B cell (primary cell): Measurements from ENCODE around the gene RAB11B. TPM values are rescaled to one million over a fixed set of nuclear protein-coding genes. Genes with fewer than 3 reads are reported as not detected.

Experiments
- ATAC-seq: fragments of 200-7000 bp; cut with Tn5 transposase; one replicate; pipeline ENCODE4 v1.10.0; 2021; ENCODE audit warnings: low read depth, mild to moderate bottlenecking, moderate number of reproducible peaks, moderate library complexity
- CTCF ChIA-PET: fragments of 350-600 bp; sonication (Branson Sonifier 250); formaldehyde crosslinking; loops from one replicate; lab custom pipeline; 2021; ENCODE audit warnings: antibody characterized with exemption, inconsistent platforms; lab: Charles Lee
- POLR2A ChIA-PET: fragments of 350-600 bp; sonication (Branson Sonifier 250); formaldehyde crosslinking; loops from one replicate; lab custom pipeline; 2021; ENCODE audit warnings: antibody characterized with exemption; lab: Charles Lee
- DNase-seq: peaks from one replicate; pipeline ENCODE4 v3.0.0; 2013
- H2AFZ ChIP-seq: 2 replicates; pipeline ENCODE4 v1.6.1; 2012; ENCODE audit warnings: mild to moderate bottlenecking, low read depth, low read length; ENCODE audit not compliant: insufficient read depth, poor library complexity, severe bottlenecking
- H3K27ac ChIP-seq, 2 donors: 1 replicate in 1 of 2; 2 replicates in 1 of 2; pipeline ENCODE4 v1.5.1; 2012 to 2013; ENCODE audit warnings: low read length in 2 of 2, mild to moderate bottlenecking in 2 of 2, moderate library complexity in 1 of 2
- H3K27me3 ChIP-seq, 4 experiments: fragments of 200-600 bp in 1 of 4; sonication (generic) in 1 of 4; replicated peaks in 1 of 4; 1 replicate in 2 of 4; 2 replicates in 2 of 4; pipeline versions ENCODE4 v1.6.1 to v1.7.0; 2013 to 2016; ENCODE audit warnings: low read length in 3 of 4, mild to moderate bottlenecking in 2 of 4, mixed read lengths in 1 of 4, moderate library complexity in 1 of 4; ENCODE audit not compliant: insufficient read depth in 4 of 4, control insufficient read depth in 3 of 4; ENCODE audit errors: control extremely low read depth in 1 of 4
- H3K36me3 ChIP-seq, 2 experiments: replicated peaks in 1 of 2; 1 replicate in 1 of 2; 2 replicates in 1 of 2; pipeline versions ENCODE4 v1.6.1 to v1.7.1; 2013; ENCODE audit warnings: low read length in 1 of 2; ENCODE audit not compliant: insufficient read depth in 2 of 2, control insufficient read depth in 1 of 2; ENCODE audit errors: control extremely low read depth in 1 of 2, extremely low read depth in 1 of 2
- H3K4me1 ChIP-seq, 2 donors: fragments of 200-600 bp in 1 of 2; sonication (generic) in 1 of 2; 1 replicate in 1 of 2; 2 replicates in 1 of 2; pipeline versions ENCODE4 v1.5.1 to v1.6.1; 2013 to 2017; ENCODE audit warnings: low read length in 2 of 2; ENCODE audit not compliant: control insufficient read depth in 2 of 2, insufficient read depth in 2 of 2
- H3K4me2 ChIP-seq: replicated peaks from 2 replicates; pipeline ENCODE3; 2012; ENCODE audit warnings: mild to moderate bottlenecking, low read depth, low read length; ENCODE audit not compliant: poor library complexity, severe bottlenecking
- H3K4me3 ChIP-seq, 5 experiments: fragments of 200-600 bp in 1 of 5; sonication (generic) in 1 of 5; 1 replicate in 3 of 5; 2 replicates in 2 of 5; pipeline versions ENCODE4 v1.5.1 to v1.7.0; 2011 to 2016; ENCODE audit warnings: low read length in 4 of 5, mild to moderate bottlenecking in 4 of 5, low read depth in 2 of 5, control low read depth in 1 of 5, moderate library complexity in 1 of 5; ENCODE audit not compliant: insufficient read depth in 1 of 5; ENCODE audit errors: control extremely low read depth in 1 of 5, extremely low read depth in 1 of 5
- H3K79me2 ChIP-seq: fragments of 200-600 bp; sonication (generic); one replicate; pipeline ENCODE4 v1.6.0; 2016; ENCODE audit warnings: low read length; ENCODE audit not compliant: control insufficient read depth, insufficient read depth
- H3K9ac ChIP-seq: fragments of 200-600 bp; sonication (generic); 2 replicates; pipeline ENCODE4 v1.6.1; 2017; ENCODE audit warnings: mild to moderate bottlenecking, low read length, moderate library complexity
- H3K9me3 ChIP-seq, 3 donors: one replicate each; pipeline versions ENCODE4 v1.6.1 to v1.7.1; 2013; ENCODE audit warnings: low read length in 2 of 3; ENCODE audit not compliant: control insufficient read depth in 2 of 3, insufficient read depth in 1 of 3; ENCODE audit errors: control extremely low read depth in 1 of 3
- H4K20me1 ChIP-seq: 2 replicates; pipeline ENCODE4 v1.6.0; 2012; ENCODE audit warnings: mild to moderate bottlenecking, low read length; ENCODE audit not compliant: insufficient read depth, control insufficient read depth, poor library complexity, severe bottlenecking
- H3K27ac Mint-ChIP-seq: one replicate; pipeline ENCODE4 v1.8.0; 2021; ENCODE audit warnings: mixed read lengths
- H3K27me3 Mint-ChIP-seq: one replicate; pipeline ENCODE4 v1.8.0; 2021; ENCODE audit warnings: mixed read lengths
- H3K4me1 Mint-ChIP-seq: one replicate; pipeline ENCODE4 v1.8.0; 2021; ENCODE audit warnings: mixed read lengths
- H3K4me3 Mint-ChIP-seq: one replicate; pipeline ENCODE4 v1.8.0; 2021; ENCODE audit warnings: mixed read lengths
- H3K9me3 Mint-ChIP-seq: one replicate; pipeline ENCODE4 v1.8.0; 2022; ENCODE audit warnings: mixed read lengths; ENCODE audit not compliant: insufficient read depth
- EZH2 ChIP-seq: IDR thresholded peaks from 2 replicates; pipeline ENCODE4 v1.6.1; 2012; ENCODE audit warnings: borderline replicate concordance, low read depth, mild to moderate bottlenecking, moderate library complexity, low read length; ENCODE audit not compliant: insufficient read depth, poor library complexity, severe bottlenecking
- WGBS: methylation state at CpG from one replicate; pipeline ENCODE4 v1.1.5; 2013; ENCODE audit warnings: missing lambda C conversion rate; ENCODE audit not compliant: insufficient coverage; 5-methylcytosine and 5-hydroxymethylcytosine counted together
- intact Hi-C: fragments of 100-400 bp; cut with micrococcal nuclease; formaldehyde crosslinking; loops from one replicate; pipeline ENCODE4 v1.10.0; 2022
- polyA plus RNA-seq: library from polyadenylated mRNA; depleted of rRNA; stranded (reverse); fragments of >200 nt; gene quantifications from 2 replicates; pipeline ENCODE4 v1.2.3, GENCODE V29; 2012
- total RNA-seq, 2 donors: library from RNA; stranded (reverse); fragments of 120-200 nt in 1 of 2; gene quantifications; 1 replicate in 1 of 2; 2 replicates in 1 of 2; pipeline versions ENCODE4 v1.2.3 to v1.2.4, GENCODE V29; 2013 to 2022
- TF ChIP-seq, protein P1 (sequence below): fragments of 200-600 bp; IDR thresholded peaks from one replicate; pipeline ENCODE4 v1.8.0; 2022; ENCODE audit warnings: antibody characterized with exemption, mild to moderate bottlenecking

Gene RAB11B
- total and polyA plus RNA-seq, 2 donors (not counting 1 experiment from before 2014, with no cell fraction given) = 130 to 165 TPM

DNA sequence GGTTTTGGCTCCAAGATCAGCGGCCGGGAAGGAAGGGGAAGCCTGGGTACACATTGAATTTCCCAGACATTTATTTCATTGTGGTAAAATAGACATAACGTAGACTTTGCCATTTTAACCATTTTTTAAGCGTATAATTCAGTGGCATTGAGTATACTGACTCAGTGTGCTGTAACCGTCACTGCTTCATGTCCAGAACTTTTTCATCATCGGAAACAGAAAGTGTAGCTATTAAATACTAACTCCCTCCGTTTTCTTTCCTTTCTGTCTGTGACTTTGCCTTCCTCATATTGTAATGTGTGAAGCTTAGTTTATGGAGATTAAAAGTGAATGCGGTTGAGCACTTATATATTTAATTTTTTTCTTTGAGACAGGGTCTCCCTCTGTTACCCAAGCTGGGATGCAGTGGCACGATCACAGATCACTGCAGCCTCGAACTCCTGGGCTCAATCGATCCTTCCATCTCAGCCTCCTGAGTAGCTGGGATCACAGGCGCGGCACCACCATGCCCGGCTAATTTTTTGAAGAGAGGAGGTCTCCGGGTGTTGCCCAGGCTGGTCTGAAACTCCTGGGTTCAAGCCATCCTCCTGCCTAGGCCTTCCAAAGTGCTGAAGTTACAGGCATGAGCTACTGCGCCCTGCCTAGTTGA lies 56.0 kb downstream of the RAB11B start:
- Histone ChIP-seq H3K27ac (peak overlapping the region in 1 of 2 donors; percentile 97), H3K9me3 (no peaks in the 10 kb centered on the region), H3K27me3 (no peaks in the 10 kb centered on the region), H2AFZ (no peak overlapping the region), H3K36me3 (peaks cover 0 to 25% of the 10 kb centered on the region in 2 experiments), H4K20me1 (peaks cover 61% of the 10 kb centered on the region), H3K79me2 (peaks cover 63% of the 10 kb centered on the region), H3K4me3 (peak overlapping the region; percentile 45 to 97 (median 97)), H3K4me1 (peaks cover 43 to 55% of the 10 kb centered on the region in 2 donors), H3K9ac (peak overlapping the region; percentile 99), H3K4me2 (peak overlapping the region; percentile 93)
- H3K9me3 Mint-ChIP-seq = no peaks in the 10 kb centered on the region
- no peaks in the 10 kb centered on the region for H3K27me3 Mint-ChIP-seq
- DNase-seq (no peak), ATAC-seq (no peak)
- H3K4me1 Mint-ChIP-seq = peaks cover 44% of the 10 kb centered on the region
- H3K27ac Mint-ChIP-seq = peak overlapping the region; percentile 90
- intact Hi-C loops = no loop called here
- WGBS = 62% methylated on average over 7 of the region's 16 CpGs
- ChIA-PET CTCF (interaction anchor here (0.6 to 2.8 kb wide), 6 partner anchors 24 to 133 kb away, joined by 3 to 10 read pairs (median 4); partner anchors contain the start of gene MARCHF2), POLR2A (interaction anchor here (0.6 to 3.0 kb wide), 5 partner anchors 26 to 105 kb away, joined by 3 to 19 read pairs (median 6); partner anchors contain the start of genes MARCHF2 and ZNF414)
- H3K4me3 Mint-ChIP-seq = peak overlapping the region; percentile 87
- TF ChIP-seq, protein P1, sequence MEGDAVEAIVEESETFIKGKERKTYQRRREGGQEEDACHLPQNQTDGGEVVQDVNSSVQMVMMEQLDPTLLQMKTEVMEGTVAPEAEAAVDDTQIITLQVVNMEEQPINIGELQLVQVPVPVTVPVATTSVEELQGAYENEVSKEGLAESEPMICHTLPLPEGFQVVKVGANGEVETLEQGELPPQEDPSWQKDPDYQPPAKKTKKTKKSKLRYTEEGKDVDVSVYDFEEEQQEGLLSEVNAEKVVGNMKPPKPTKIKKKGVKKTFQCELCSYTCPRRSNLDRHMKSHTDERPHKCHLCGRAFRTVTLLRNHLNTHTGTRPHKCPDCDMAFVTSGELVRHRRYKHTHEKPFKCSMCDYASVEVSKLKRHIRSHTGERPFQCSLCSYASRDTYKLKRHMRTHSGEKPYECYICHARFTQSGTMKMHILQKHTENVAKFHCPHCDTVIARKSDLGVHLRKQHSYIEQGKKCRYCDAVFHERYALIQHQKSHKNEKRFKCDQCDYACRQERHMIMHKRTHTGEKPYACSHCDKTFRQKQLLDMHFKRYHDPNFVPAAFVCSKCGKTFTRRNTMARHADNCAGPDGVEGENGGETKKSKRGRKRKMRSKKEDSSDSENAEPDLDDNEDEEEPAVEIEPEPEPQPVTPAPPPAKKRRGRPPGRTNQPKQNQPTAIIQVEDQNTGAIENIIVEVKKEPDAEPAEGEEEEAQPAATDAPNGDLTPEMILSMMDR = no peak

DNA sequence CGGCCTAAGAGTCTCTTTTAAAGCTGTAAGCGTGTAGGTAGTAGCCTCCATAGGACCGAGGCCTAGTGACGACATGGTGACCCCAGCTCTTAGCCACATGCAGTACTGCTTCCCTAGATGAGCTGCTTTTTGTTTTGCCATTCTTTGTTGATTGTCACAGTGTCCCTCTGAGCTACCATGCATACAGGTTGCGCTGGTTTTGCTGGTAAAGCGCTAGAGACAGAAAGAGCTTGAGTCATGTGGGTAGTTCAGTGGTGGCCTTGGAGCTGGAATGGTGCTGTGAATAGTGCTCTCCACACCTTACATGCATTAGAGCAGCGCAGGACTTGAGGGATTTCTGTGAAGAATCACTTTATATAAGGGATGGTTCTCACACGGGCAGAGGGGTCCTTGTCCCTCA lies 59.7 kb downstream of the RAB11B start:
- ChIA-PET POLR2A (no interaction called here), CTCF (interaction anchor here (0.6 to 3.2 kb wide), 5 partner anchors 10 to 130 kb away, joined by 3 to 14 read pairs (median 5); partner anchors contain the start of gene MARCHF2)
- H3K27me3 ChIP-seq = no peaks in the 10 kb centered on the region
- Mint-ChIP-seq H3K27ac (peak overlapping the region; percentile 43), H3K4me3 (peak overlapping the region; percentile 56), H3K27me3 (no peaks in the 10 kb centered on the region), H3K4me1 (peaks cover 72% of the 10 kb centered on the region), H3K9me3 (no peaks in the 10 kb centered on the region)
- no peaks in the 10 kb centered on the region for H3K9me3 ChIP-seq
- peak overlapping the region; percentile 39 for H3K4me2 ChIP-seq
- 90% methylated on average over 5 of the region's 8 CpGs for WGBS
- H3K79me2 ChIP-seq = peaks cover 99% of the 10 kb centered on the region
- intact Hi-C loops = no loop called here
- H3K36me3 ChIP-seq = peaks cover 2 to 58% of the 10 kb centered on the region in 2 experiments
- peaks cover 98% of the 10 kb centered on the region for H4K20me1 ChIP-seq
- no peak overlapping the region for H2AFZ ChIP-seq
- peak overlapping the region in 1 of 2 donors; percentile 25 for H3K27ac ChIP-seq
- ATAC-seq = no peak
- TF ChIP-seq EZH2 = no peak
- TF ChIP-seq, protein P1 = no peak
- no peak for DNase-seq
- H3K4me3 ChIP-seq = no peak overlapping the region
- H3K9ac ChIP-seq = no peak overlapping the region
- H3K4me1 ChIP-seq = peaks cover 65 to 83% of the 10 kb centered on the region in 2 donors
